WTC11 (cell line): ENCODE data around the gene PLEKHG7.

Source experiments
- ATF3 ChIP-seq: sonication (generic); formaldehyde crosslinking; conservative IDR thresholded peaks from 2 replicates; pipeline ENCODE4 v1.8.1; 2022; ENCODE audit warnings: mild to moderate bottlenecking, missing genetic modification reagents
- CREB1 ChIP-seq: sonication (generic); formaldehyde crosslinking; IDR thresholded peaks from 2 replicates; pipeline ENCODE4 v1.8.0; 2023; ENCODE audit warnings: mild to moderate bottlenecking, missing genetic modification reagents
- ELF4 ChIP-seq: sonication (generic); formaldehyde crosslinking; IDR thresholded peaks from 2 replicates; pipeline ENCODE4 v1.8.1; 2022; ENCODE audit warnings: low read depth, mild to moderate bottlenecking, moderate library complexity, missing genetic modification reagents
- IRF2 ChIP-seq: sonication (generic); formaldehyde crosslinking; IDR thresholded peaks from 2 replicates; pipeline ENCODE4 v1.8.0; 2022; ENCODE audit warnings: low read depth, missing genetic modification reagents, borderline replicate concordance
- KAT7 ChIP-seq: sonication (generic); formaldehyde crosslinking; IDR thresholded peaks from 2 replicates; pipeline ENCODE4 v1.8.1; 2023; ENCODE audit warnings: missing genetic modification reagents, mild to moderate bottlenecking, borderline replicate concordance
- PREB ChIP-seq: sonication (generic); formaldehyde crosslinking; IDR thresholded peaks from 2 replicates; pipeline ENCODE4 v1.8.1; 2022; ENCODE audit warnings: mild to moderate bottlenecking, missing genetic modification reagents, moderate library complexity, borderline replicate concordance
- SMAD3 ChIP-seq: sonication (generic); formaldehyde crosslinking; IDR thresholded peaks from 2 replicates; pipeline ENCODE4 v1.8.0; 2022; ENCODE audit warnings: missing genetic modification reagents, mild to moderate bottlenecking, borderline replicate concordance
- ZNF121 ChIP-seq: sonication (generic); formaldehyde crosslinking; IDR thresholded peaks from 2 replicates; pipeline ENCODE4 v1.8.0; 2023; ENCODE audit warnings: missing genetic modification reagents
- ZNF317 ChIP-seq: sonication (generic); formaldehyde crosslinking; IDR thresholded peaks from 2 replicates; pipeline ENCODE4 v1.8.1; 2023; ENCODE audit warnings: low read depth, mild to moderate bottlenecking, moderate library complexity, missing genetic modification reagents, borderline replicate concordance
- TF ChIP-seq, protein P1 (sequence below): sonication (generic); formaldehyde crosslinking; IDR thresholded peaks from 2 replicates; pipeline ENCODE4 v1.8.1; 2023; ENCODE audit warnings: mild to moderate bottlenecking, missing genetic modification reagents
- TF ChIP-seq, protein P2 (sequence below): fragments of 200-600 bp; IDR thresholded peaks from 2 replicates; pipeline ENCODE4 v1.8.0; 2022; ENCODE audit warnings: antibody characterized with exemption
- TF ChIP-seq, protein P3 (sequence below): sonication (generic); formaldehyde crosslinking; IDR thresholded peaks from 2 replicates; pipeline ENCODE4 v1.8.0; 2022; ENCODE audit warnings: mild to moderate bottlenecking, missing genetic modification reagents

GRCh38 chr12:92668739-92669138 lies 34.0 kb upstream of the PLEKHG7 start:
- TF ChIP-seq, protein P1, sequence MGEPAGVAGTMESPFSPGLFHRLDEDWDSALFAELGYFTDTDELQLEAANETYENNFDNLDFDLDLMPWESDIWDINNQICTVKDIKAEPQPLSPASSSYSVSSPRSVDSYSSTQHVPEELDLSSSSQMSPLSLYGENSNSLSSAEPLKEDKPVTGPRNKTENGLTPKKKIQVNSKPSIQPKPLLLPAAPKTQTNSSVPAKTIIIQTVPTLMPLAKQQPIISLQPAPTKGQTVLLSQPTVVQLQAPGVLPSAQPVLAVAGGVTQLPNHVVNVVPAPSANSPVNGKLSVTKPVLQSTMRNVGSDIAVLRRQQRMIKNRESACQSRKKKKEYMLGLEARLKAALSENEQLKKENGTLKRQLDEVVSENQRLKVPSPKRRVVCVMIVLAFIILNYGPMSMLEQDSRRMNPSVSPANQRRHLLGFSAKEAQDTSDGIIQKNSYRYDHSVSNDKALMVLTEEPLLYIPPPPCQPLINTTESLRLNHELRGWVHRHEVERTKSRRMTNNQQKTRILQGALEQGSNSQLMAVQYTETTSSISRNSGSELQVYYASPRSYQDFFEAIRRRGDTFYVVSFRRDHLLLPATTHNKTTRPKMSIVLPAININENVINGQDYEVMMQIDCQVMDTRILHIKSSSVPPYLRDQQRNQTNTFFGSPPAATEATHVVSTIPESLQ: no peak
- TF ChIP-seq KAT7 (CRISPR knock-in tag) (no peak), CREB1 (CRISPR knock-in tag) (no peak), IRF2 (no peak), ELF4 (CRISPR knock-in tag) (no peak), PREB (no peak), ZNF317 (CRISPR knock-in tag) (no peak), ATF3 (CRISPR knock-in tag) (no peak), ZNF121 (no peak), SMAD3 (no peak)
- TF ChIP-seq, protein P2, sequence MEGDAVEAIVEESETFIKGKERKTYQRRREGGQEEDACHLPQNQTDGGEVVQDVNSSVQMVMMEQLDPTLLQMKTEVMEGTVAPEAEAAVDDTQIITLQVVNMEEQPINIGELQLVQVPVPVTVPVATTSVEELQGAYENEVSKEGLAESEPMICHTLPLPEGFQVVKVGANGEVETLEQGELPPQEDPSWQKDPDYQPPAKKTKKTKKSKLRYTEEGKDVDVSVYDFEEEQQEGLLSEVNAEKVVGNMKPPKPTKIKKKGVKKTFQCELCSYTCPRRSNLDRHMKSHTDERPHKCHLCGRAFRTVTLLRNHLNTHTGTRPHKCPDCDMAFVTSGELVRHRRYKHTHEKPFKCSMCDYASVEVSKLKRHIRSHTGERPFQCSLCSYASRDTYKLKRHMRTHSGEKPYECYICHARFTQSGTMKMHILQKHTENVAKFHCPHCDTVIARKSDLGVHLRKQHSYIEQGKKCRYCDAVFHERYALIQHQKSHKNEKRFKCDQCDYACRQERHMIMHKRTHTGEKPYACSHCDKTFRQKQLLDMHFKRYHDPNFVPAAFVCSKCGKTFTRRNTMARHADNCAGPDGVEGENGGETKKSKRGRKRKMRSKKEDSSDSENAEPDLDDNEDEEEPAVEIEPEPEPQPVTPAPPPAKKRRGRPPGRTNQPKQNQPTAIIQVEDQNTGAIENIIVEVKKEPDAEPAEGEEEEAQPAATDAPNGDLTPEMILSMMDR: no peak
- TF ChIP-seq, protein P3, sequence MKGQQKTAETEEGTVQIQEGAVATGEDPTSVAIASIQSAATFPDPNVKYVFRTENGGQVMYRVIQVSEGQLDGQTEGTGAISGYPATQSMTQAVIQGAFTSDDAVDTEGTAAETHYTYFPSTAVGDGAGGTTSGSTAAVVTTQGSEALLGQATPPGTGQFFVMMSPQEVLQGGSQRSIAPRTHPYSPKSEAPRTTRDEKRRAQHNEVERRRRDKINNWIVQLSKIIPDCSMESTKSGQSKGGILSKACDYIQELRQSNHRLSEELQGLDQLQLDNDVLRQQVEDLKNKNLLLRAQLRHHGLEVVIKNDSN (CRISPR knock-in tag): no peak
